Smooth muscle cell (in vitro differentiated cells): Measurements from ENCODE around the gene STX18. TPM values are rescaled to one million over a fixed set of nuclear protein-coding genes. Genes with fewer than 3 reads are reported as not detected.

Experiments used
- DNase-seq: peaks from one replicate; lab custom pipeline; 2025; ENCODE audit not compliant: unreplicated experiment; lab: John Stamatoyannopoulos, UW
- H2AFZ ChIP-seq: fragments of 200-600 bp; sonication (generic); 2 replicates; pipeline ENCODE4 v1.6.0; 2016; ENCODE audit warnings: antibody characterized with exemption, low read depth, mild to moderate bottlenecking
- H3F3A ChIP-seq: fragments of 200-600 bp; sonication (generic); 2 replicates; pipeline ENCODE4 v1.6.0; 2017; ENCODE audit warnings: antibody characterized with exemption, low read depth
- H3K27ac ChIP-seq: fragments of 200-600 bp; sonication (generic); 2 replicates; pipeline ENCODE4 v1.5.1; 2016; ENCODE audit warnings: low read depth, mild to moderate bottlenecking
- H3K27me3 ChIP-seq: fragments of 200-600 bp; sonication (generic); 2 replicates; pipeline ENCODE4 v1.6.1; 2016; ENCODE audit warnings: low read depth, mild to moderate bottlenecking
- H3K36me3 ChIP-seq: fragments of 200-600 bp; sonication (generic); 2 replicates; pipeline ENCODE4 v1.5.1; 2016; ENCODE audit warnings: low read depth
- H3K4me1 ChIP-seq: fragments of 200-600 bp; sonication (generic); 2 replicates; pipeline ENCODE4 v1.5.1; 2016; ENCODE audit warnings: low read depth
- H3K4me2 ChIP-seq: fragments of 200-600 bp; sonication (generic); 2 replicates; pipeline ENCODE4 v1.6.0; 2016; ENCODE audit warnings: mild to moderate bottlenecking
- H3K4me3 ChIP-seq: fragments of 200-600 bp; sonication (generic); 2 replicates; pipeline ENCODE4 v1.5.1; 2016; ENCODE audit warnings: mild to moderate bottlenecking
- H3K79me2 ChIP-seq: fragments of 200-600 bp; sonication (generic); 2 replicates; pipeline ENCODE4 v1.6.0; 2016; ENCODE audit warnings: low read depth, mild to moderate bottlenecking
- H3K9ac ChIP-seq: fragments of 200-600 bp; sonication (generic); 2 replicates; pipeline ENCODE4 v1.6.0; 2016; ENCODE audit warnings: low read depth
- H3K9me3 ChIP-seq: fragments of 200-600 bp; sonication (generic); replicated peaks from 2 replicates; pipeline ENCODE4 v1.5.1; 2016; ENCODE audit warnings: low read depth
- H4K20me1 ChIP-seq: fragments of 200-600 bp; sonication (generic); 2 replicates; pipeline ENCODE4 v1.6.0; 2016; ENCODE audit warnings: low read depth
- WGBS: methylation state at CpG from one replicate; pipeline ENCODE4 v1.1.7; 2016; ENCODE audit warnings: low lambda C conversion rate; 5-methylcytosine and 5-hydroxymethylcytosine counted together
- polyA plus RNA-seq: library from polyadenylated mRNA; unstranded; fragments of >200 nt; fragmentation: Nextera tagmentation; extraction: Ambion mirVana; gene quantifications from 2 replicates; pipeline ENCODE4 v1.2.1, GENCODE V29; 2016
- total RNA-seq: library from RNA; depleted of rRNA; stranded (reverse); fragments of >200 nt; gene quantifications from 2 replicates; pipeline ENCODE4 v1.2.3, GENCODE V29; 2014
- TF ChIP-seq, protein P1 (sequence below): fragments of 200-600 bp; sonication (generic); IDR thresholded peaks from 2 replicates; pipeline ENCODE4 v1.5.1; 2017; ENCODE audit warnings: borderline replicate concordance, mild to moderate bottlenecking, antibody characterized with exemption; ENCODE audit not compliant: insufficient read depth, poor library complexity, severe bottlenecking

The STX18 gene
- total and polyA plus RNA-seq, 2 experiments from 2014 or later: 17.7 to 23.3 TPM

DNA sequence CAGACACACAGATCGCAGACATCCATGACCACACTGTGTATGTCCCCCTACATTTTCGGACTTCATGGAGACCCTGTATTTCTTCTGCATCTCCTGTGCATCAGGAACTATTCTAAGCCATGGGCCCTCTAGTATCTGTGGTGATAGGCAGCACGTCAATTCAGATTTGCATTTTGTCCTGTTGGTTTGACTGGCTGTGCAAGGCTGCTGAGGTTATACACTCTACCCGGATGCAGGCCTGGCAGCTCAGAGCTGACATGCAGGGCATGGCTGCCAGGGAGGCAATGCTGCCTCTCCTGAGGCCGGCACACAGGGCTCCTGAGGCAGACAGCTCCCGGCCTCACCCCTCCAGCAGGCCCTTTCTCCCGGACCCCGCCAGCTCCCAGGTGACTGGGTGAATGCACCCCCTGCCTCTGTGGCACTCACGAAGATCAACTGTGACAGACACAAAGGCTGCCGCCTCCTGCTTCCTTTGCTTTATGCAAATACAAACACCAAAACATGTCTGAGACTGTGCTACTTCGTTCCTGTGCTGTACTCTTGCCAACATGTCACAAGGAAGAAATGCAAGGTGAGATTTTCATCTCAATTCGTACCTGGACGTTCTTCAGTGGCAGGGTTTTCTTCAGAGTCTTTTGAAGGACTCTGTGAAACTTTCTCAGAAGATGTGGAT, 103.9 kb downstream of the STX18 start:
- DNase-seq: no peak
- no peak overlapping the region for H3K9ac ChIP-seq
- no peaks in the 10 kb centered on the region for H3K4me1 ChIP-seq
- H3K4me3 ChIP-seq: no peak overlapping the region
- peaks cover 12% of the 10 kb centered on the region for H4K20me1 ChIP-seq
- H3K27ac ChIP-seq: no peak overlapping the region
- H3K36me3 ChIP-seq: no peaks in the 10 kb centered on the region
- H3K79me2 ChIP-seq: no peaks in the 10 kb centered on the region
- H3K4me2 ChIP-seq: no peak overlapping the region
- whole genome bisulfite sequencing: 97% methylated on average over 13 of the region's 13 CpGs
- H3F3A ChIP-seq: no peaks in the 10 kb centered on the region
- H3K9me3 ChIP-seq: no peaks in the 10 kb centered on the region
- no peak overlapping the region for H2AFZ ChIP-seq
- TF ChIP-seq, protein P1, sequence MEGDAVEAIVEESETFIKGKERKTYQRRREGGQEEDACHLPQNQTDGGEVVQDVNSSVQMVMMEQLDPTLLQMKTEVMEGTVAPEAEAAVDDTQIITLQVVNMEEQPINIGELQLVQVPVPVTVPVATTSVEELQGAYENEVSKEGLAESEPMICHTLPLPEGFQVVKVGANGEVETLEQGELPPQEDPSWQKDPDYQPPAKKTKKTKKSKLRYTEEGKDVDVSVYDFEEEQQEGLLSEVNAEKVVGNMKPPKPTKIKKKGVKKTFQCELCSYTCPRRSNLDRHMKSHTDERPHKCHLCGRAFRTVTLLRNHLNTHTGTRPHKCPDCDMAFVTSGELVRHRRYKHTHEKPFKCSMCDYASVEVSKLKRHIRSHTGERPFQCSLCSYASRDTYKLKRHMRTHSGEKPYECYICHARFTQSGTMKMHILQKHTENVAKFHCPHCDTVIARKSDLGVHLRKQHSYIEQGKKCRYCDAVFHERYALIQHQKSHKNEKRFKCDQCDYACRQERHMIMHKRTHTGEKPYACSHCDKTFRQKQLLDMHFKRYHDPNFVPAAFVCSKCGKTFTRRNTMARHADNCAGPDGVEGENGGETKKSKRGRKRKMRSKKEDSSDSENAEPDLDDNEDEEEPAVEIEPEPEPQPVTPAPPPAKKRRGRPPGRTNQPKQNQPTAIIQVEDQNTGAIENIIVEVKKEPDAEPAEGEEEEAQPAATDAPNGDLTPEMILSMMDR: no peak
- no peaks in the 10 kb centered on the region for H3K27me3 ChIP-seq

DNA sequence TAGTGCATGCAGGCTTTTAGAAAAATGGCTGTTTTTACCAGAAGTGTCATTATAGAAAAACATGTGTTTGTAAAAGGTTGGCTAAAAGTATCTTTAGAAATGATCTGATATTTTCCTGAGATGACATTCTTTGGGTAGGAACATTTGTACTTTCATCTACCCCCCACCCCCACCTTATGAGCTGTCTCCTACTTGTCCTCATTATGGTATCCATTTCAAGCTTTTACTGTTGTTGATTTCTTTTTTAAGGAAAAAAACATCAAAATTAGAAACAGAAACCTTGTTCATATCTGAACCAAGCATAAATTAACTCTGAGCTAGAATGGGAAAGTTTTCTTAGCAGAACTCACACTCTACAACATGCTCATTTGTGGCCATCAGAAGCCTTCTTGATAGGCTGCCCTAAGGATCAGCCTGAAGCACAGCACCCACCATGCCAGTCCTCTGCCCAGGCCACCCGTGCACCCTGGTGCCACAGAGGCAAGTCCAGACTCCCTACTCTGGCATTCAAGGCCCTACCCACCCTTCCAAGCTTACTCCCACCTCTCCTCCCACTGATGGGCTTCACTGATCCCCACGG, 105.5 kb downstream of the STX18 start:
- 86% methylated on average over 2 of the region's 2 CpGs for WGBS
- Histone ChIP-seq H3K27ac (no peak overlapping the region), H3K9ac (no peak overlapping the region), H3K9me3 (no peaks in the 10 kb centered on the region), H3K4me1 (no peaks in the 10 kb centered on the region), H3F3A (no peaks in the 10 kb centered on the region), H3K79me2 (no peaks in the 10 kb centered on the region), H3K4me2 (no peak overlapping the region), H3K4me3 (no peak overlapping the region), H4K20me1 (peaks cover 10% of the 10 kb centered on the region), H3K36me3 (no peaks in the 10 kb centered on the region), H3K27me3 (no peaks in the 10 kb centered on the region), H2AFZ (no peak overlapping the region)
- TF ChIP-seq, protein P1: no peak
- no peak for DNase-seq

DNA sequence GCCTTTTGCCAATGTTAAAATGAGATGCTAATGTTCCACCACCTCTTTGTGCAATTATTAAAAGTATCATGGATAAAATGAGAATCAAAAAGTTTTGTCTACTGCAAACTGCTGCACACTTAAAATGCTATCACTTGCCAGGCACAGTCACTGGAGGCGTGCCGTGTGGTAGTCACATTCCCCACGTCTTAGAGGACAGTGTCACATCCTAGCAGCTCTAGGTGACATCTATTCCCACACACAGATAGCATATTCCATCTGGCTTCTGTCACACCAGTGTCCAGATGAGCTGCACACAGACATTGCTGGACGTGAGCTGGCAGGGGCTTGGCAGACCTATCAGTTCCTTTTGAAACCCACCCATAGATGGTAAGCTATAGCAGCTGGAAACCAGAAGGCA, 107.9 kb downstream of the STX18 start:
- no peaks in the 10 kb centered on the region for H3K79me2 ChIP-seq
- no peak overlapping the region for H3K27ac ChIP-seq
- no peaks in the 10 kb centered on the region for H3K4me1 ChIP-seq
- peaks cover 7% of the 10 kb centered on the region for H4K20me1 ChIP-seq
- H3K27me3 ChIP-seq: no peaks in the 10 kb centered on the region
- H2AFZ ChIP-seq: no peak overlapping the region
- no peak overlapping the region for H3K4me3 ChIP-seq
- no peak overlapping the region for H3K9ac ChIP-seq
- H3F3A ChIP-seq: no peaks in the 10 kb centered on the region
- H3K9me3 ChIP-seq: no peaks in the 10 kb centered on the region
- TF ChIP-seq, protein P1: no peak
- H3K36me3 ChIP-seq: no peaks in the 10 kb centered on the region
- 76% methylated on average over 4 of the region's 4 CpGs for WGBS
- no peak overlapping the region for H3K4me2 ChIP-seq
- no peak for DNase-seq
